COLO668 (cell line): Measurements from ENCODE around the gene SLC5A11.
"Not testable (repeated sequence)": the region's sequence is repeated elsewhere in the genome, so short reads cannot be mapped to it uniquely, and the experiment has no call there.

Experiments
- DNase-seq: peaks from one replicate; lab custom pipeline; 2025; ENCODE audit not compliant: unreplicated experiment; lab: John Stamatoyannopoulos, UW

The SLC5A11 gene

DNA sequence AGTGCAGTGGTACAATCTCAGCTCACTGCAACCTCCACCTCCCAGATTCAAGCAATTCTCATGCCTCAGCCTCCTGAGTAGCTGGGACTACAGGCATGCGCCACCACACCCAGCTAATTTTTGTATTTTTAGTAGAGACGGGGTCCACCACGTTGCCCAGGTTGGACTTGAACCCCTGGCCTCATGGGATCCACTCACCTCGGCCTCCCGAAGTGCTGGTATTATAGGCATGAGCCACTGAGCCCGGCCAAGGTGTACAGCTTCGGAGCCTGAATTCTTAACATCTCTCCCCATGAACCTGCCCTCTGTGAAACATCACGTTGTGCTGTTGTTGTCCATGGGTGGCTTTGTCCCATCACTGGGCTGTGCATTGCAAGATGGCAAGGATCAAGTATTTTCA lies 11.1 kb downstream of the SLC5A11 start:
- DNase-seq: not testable (repeated sequence)

DNA sequence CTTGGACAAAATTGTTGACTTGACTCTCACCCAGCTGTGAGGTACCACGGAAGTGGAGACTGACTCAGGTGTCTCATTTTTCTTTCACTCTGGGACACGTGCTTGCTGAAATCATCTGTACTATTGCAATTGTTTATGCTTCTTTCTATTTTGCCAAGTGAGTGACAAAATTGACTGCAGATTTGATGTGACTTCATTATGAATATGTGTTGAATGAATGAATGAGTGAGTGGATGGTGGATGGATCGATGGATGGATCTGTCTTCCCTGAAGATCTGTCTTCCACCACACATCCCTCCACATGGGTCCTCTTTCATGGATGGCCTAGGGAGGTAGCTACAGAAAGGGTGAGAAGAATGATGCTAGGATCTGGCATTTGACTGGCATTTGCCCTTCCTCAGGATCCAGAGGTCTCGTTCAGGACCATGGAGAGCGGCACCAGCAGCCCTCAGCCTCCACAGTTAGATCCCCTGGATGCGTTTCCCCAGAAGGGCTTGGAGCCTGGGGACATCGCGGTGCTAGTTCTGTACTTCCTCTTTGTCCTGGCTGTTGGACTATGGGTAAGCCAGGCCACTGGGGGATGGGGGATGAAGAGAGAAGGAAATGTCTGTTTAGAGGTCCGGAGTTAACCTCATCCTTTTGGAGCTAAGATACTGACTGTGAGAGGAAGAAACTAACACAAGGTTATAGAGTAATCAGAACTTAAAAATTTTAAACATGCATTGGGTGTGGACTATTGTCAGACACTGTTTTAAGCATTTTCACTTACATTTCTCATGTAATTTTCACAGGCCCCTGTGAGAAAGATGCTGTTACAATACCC lies 12.7 kb downstream of the SLC5A11 start:
- DNase-seq: no peak

DNA sequence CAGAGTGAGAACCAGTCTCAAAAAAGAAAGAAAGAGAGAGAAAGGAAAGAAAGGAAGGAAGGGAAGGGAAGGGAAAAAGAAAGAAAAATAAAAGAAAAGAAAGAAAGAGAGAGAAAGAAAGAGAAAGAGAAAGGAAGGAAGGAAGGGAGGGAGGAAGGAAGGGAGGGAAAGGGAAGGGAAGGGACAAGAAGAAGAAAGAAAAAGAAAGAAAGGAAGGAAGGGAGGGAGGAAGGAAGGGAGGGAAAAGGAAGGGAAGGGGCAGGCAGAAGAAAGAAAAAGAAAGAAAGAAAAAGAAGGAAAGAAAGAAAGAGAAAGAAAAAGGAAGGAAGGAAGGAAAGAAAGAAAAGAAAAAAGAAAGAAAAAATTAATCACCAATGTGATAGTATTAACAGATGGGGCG lies 15.7 kb downstream of the SLC5A11 start:
- DNase-seq: no peak

DNA sequence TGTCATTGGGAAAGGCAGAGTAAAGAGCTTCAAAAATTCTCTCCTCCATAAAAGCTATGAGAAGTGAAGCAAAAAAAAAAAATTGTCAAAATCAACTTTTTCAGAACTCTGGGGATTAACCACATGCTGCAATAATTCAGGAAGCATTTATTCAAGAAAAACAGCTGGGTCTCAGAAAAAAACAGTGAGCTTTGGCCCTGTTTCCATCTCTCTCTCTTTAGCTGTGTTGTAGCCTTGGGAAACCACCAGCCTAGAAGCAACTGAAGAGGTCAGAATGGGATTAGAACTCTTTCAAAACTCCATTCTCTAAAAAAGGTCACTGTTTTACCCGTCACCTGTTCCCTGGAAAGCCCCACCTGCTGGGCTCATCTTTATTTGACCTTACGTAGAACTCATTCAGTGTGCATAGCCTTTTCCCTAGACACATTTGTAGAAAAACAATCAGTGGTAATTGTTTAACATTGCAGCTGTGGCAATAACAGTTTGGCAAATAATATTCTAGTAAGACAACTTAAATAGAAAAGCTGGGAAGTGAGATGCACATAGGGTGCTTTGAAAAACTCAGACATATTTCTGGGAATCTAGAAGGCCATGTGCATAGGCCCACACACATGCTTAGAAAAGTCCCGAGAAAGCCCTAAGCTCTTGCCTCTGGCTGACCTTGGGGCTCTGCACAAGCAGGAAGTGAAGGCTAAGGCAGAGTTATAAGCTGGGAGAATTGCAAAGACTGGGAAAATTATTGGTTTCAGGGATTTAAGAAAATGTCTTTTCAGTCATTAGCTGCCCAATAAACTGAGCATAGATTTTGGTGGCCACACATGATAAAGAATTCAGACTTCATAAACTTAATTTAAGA lies 18.0 kb downstream of the SLC5A11 start:
- DNase-seq: no peak

DNA sequence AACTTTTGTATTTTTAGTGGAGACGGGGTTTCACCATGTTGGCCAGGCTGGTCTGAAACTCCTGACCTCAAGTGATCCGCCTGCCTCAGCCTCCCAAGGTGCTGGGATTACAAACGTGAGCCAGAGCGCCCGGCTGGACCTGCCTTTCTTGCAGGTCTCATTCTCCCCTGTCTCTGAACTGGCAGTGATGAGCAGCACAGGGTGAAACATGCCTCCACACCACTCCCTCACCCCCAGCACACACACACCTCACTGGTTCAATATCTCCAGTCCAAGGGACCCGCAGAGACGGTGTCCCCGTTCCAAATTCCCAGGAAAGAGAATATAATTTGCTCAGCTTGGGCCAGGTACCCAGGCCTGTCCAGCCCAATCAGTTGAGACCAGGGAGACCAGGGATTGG lies 23.3 kb downstream of the SLC5A11 start:
- no peak for DNase-seq

DNA sequence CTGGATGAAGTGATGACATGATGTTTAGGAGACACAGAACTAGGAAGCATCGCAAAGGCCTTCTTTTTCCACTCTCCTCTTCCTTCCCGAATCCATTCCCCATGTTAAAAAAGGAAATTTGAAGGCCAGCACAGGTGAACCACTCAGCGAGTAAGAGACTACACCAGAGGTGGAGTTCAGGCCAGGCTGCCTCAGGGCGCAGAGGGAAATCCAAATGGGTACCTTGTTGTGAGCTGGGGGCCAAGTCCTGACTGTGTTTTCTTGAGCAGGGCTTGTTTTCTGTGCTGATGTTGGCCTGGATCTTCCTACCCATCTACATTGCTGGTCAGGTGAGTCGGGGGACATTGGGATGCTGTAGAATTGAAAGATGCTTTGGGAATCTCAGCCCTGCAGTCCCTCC lies 26.1 kb downstream of the SLC5A11 start:
- DNase-seq: no peak

DNA sequence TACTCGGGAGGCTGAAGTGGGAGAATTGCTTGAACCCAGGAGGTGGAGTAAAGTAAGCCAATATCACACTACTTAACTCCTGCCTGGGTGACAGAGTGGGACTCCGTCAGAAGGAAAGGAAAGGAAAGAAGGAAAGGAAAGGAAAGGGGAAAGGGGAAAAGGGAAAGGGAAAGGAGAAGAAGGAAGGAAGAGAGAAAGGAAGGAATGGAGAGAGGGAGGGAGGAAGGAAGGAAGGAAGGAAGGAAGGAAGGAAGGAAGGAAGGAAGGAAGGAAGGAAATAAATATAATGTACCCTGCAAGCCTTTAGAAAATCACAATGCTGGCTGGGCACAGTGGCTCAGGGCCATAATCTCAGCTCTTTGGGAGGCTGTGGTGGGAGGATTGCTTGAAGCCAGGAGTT lies 27.3 kb downstream of the SLC5A11 start:
- DNase-seq: no peak

DNA sequence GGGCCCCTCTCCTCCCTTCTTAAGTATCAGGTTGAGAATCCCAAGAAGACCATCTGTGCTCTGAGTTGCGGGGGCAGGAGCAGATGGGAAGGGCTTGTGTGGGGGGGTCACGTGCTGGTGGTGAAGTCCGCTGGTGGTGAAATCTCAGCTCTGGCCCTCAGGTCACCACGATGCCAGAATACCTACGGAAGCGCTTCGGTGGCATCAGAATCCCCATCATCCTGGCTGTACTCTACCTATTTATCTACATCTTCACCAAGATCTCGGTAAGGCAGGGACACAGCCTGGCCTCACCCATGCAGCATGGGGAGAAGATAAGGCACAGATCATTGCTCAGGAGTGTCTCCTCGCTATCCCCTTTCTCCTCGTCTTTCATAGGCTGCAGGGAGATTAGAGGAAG lies 29.7 kb downstream of the SLC5A11 start:
- DNase-seq: no peak

DNA sequence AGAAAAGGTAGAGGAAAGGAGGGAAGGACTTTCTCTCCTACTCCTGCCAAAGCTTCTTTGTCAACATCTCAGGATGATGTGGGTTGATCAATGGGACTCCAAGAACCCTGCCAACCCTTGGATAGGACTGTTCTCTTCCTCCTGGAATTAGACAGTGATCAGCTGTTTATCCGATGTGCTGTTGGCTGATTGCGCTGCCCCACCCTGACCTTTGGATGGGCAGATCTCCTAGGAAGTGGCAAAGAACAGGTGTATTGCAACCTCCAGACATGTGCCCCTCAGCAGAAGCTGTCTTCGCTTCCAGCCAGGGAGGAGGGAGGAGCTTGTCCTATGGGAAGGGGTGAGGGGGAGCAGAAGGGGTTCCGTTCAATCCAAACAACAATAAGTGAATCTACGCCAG lies 30.5 kb downstream of the SLC5A11 start:
- no peak for DNase-seq

DNA sequence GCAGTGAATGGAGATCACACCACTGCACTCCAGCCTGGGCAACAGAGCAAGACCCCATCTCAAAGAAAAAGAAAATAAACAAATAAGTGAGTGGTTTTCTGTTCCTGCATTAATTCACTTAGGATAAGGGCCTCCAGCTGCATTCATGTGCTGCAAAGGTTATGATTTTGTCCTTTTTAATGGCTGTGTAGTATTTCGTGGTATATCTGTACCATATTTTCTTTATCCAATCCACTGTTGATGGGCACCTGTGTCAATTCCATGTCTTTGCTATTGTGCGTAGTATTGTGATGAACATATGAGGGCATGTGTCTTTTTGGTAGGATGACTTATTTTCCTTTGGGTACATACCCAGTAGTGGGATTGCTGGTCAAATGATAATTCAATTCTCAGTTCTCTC lies 33.9 kb downstream of the SLC5A11 start:
- DNase-seq: no peak

DNA sequence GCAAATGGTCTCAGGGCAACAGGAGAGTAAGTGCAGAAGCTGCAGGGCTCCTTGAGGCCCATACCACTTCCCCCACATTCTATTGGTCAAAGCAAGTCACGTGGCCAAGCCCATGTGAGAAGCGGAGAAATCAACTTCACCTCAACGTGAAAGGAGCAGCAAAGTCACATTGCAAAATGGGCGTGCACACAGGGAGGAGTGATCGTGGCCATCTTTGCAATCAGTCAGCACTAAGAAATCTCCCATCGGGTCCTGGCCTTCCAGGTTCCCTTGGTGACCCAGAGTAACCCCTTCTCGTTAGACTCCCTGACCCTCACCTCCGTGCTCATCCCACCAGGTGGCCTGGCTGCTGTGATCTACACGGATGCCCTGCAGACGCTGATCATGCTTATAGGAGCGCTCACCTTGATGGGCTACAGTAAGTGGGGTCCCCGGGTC lies 38.0 kb downstream of the SLC5A11 start:
- DNase-seq: no peak

DNA sequence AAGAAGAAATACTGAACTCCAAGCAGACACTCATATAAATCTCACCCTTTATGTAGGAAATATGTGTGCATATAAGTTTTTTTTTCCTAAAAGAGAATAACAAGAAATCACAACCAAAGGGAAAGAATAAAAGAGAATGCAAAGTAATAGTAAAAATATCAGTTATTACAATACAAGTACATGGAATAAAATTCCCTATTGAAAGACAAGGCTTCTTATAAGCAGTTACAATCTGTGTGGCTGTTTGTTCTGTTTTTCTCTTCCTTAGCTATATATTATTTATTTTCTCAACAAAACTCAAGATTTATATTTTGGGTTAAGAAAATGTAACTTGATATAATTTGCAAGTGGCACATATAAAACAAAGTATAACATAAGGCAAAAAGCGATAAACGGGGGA lies 41.7 kb downstream of the SLC5A11 start:
- DNase-seq: no peak

DNA sequence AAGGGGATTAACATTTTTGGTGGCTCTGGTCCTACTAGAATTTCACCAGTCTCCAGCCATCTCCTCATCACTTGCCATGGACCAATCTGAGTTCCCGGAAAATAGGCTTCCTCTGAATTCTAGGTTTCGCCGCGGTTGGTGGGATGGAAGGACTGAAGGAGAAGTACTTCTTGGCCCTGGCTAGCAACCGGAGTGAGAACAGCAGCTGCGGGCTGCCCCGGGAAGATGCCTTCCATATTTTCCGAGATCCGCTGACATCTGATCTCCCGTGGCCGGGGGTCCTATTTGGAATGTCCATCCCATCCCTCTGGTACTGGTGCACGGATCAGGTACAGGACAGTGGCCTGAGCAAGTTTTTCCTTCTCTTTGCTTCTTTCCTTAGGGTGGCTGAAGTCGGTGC lies 45.0 kb downstream of the SLC5A11 start:
- no peak for DNase-seq

DNA sequence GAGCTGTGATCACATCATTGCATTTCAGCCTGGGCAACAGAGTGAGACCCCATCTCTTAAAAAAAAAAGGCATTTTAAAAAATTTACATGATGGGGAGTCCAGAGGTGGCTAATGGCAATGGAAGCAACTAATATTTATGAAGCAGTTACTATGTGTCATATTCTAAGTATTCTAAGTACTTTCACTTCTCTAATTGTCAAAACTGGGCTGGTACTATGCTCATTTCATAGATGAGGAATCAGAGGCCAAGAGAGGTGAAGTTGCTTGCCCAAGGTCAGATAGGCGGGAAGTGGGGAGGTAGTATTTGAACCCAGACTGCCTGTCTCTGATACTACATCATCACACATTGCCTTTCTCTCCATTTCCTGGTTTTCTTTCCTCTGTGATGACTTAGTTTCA lies 50.7 kb downstream of the SLC5A11 start:
- DNase-seq: no peak

DNA sequence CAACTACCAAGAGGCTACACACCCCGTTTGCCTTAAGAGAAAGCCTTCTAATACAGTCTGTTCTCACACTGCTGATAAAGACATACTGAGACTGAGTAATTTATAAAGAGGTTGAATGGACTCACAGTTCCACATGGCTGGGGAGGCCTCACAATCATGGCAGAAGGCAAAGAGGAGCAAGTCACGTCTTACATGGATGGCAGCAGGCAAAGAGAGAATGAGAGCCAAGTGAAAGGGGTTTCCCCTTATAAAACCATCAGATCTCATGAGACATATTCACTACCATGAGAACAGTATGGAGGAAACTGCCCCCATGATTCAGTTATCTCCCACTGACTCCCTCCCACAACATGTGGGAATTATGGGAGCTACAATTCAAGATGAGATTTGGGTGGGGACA lies 51.8 kb downstream of the SLC5A11 start:
- DNase-seq: not testable (repeated sequence)

DNA sequence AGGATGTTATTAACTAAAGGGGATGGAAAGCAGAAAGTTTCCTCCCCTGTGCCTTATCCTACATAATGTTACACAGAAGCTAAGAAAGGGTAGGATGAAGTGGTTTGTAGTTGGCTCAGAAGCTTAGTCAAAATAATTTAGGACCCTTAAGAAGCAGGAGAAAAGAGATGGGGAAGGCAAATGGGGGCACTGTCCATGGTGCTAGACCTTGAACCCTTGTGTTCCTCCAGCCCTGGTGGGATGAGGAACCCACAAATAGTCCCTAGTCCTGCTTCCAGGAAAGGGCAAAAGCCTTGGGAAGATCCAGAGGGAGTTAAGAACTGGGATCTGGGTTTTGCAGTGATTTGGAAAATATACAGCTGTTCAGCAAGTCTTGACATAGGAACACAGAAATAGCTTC lies 54.5 kb downstream of the SLC5A11 start:
- DNase-seq: no peak

DNA sequence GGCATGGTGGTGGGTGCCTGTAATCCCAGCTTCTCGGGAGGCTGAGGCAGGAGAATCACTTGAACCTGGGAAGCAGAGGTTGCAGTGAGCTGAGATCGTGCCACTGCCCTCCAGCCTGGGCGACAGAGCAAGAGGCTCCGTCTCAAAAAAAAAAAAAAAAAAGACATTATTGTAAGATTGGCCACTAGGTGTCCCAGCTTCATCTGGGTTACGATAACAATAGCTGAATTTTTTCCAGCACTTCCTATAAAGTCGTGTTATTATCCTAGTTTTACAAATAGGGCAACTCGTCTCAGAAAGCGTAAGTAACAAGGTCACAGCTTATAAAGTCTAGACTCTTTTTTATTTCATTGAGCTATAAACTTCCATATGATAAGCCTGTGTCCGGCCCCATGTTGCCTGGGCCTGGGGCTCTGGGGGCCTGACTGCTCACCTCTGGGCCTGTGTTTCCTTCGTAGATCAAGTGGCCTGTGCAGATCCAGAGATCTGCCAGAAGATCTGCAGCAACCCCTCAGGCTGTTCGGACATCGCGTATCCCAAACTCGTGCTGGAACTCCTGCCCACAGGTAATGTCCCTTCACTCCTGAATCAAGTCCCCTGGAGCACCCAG lies 60.5 kb downstream of the SLC5A11 start:
- DNase-seq: no peak

DNA sequence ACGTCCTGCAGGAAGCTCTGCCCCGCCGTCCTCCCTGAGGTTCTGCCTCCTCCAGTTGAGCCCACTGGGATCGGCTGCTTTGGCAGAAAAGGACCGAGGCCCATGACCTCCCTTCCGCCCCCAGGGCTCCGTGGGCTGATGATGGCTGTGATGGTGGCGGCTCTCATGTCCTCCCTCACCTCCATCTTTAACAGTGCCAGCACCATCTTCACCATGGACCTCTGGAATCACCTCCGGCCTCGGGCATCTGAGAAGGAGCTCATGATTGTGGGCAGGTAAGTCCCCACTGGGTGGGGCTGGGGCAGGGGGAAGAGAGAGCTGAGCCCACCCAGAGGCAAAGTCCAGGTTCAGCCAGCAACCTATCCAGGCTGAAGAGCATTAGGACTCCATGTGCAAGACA lies 61.1 kb downstream of the SLC5A11 start:
- no peak for DNase-seq

DNA sequence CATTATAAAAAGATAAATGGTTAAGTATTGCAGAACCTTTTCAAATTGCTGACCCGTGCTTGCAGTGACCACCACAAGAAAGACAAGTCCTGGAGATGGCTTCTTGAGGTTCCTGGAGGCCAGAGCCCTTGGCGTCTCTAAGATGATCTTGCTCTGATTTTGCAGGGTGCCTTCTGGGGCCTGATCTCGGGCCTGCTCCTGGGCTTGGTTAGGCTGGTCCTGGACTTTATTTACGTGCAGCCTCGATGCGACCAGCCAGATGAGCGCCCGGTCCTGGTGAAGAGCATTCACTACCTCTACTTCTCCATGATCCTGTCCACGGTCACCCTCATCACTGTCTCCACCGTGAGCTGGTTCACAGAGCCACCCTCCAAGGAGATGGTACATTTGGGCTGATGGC lies 63.0 kb downstream of the SLC5A11 start:
- no peak for DNase-seq

DNA sequence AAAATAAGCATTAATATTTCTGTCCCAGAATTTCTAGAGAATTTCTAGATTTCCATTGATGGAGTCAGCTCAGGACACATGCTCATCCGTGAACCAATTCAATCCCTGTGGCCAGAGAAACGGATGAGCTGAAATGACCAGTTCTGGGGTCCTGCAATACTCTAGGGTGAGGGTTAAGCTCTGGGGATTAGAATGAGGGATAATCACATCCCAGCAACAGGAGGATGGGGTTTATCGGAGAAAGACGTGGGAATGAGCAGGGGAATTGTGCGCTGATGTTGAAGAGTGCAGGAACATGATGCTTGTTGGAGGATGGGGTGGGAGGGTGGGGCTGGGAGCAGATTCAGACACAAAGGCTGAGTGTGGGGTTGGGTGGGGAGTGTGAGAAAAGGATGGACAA lies 64.1 kb downstream of the SLC5A11 start:
- no peak for DNase-seq

DNA sequence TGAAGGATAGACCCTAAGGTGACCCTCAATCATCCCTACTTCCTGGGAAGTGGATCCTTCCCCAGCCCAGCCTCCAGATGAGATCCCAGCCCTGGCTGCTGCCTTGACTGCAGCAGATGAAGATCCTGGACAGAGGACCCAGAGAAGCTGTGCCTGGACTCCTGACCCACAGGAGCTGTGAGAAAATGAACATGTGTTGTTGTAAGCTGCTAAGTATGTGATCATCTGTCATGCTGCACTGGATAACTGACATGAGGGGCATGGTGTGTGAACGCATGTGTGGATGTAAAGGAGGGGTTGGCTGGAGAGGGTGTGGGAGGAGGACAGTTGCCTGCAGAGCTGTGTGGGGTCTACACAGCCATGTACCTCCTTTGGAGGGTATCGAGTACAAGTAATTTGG lies 69.3 kb downstream of the SLC5A11 start:
- DNase-seq: no peak

DNA sequence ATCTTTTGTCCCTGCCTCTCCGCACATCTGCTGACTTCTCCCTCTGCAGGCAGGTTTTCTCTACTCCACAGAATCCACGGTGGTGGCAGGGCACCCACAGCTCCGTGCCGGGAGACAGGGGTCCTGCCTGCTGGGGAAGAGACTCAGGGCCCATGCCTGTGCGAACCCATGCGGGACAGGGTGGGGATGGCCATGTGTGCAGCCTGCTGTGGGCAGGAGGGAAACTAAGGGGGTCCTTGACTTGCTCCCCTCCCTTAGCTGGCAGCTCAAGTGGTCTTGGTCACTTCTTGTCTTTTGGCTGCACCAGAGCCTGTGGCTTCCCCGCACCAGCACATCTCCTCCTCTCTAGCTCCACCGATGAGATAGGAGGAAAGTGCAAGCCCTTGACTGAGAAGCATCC lies 69.8 kb downstream of the SLC5A11 start:
- no peak for DNase-seq
